Effector CD4-positive, alpha-beta T cell (primary cell): Measurements from ENCODE around the gene FH.

Source experiments
- DNase-seq: peaks from one replicate; pipeline ENCODE4 v3.0.0-alpha.2; 2020
- total RNA-seq: gene quantifications from one replicate; lab custom pipeline; 2026; lab: John Stamatoyannopoulos, UW

FH gene
- total RNA-seq: 23.3 reads per million, percentile 50 among the genes with 10 or more reads in this experiment

GRCh38 chr1:241519308-241520079 is at the start of gene FH:
FH (minus strand) TSS chr1:241519755; CDS start chr1:241519722, 33 bp downstream.
- peak; percentile 89 for DNase-seq

GRCh38 chr1:241560849-241561187 is 41.3 kb upstream of the FH start:
- no peak for DNase-seq

- no peak for DNase-seq
These were observed 40.7 kb upstream of the FH start for GRCh38 chr1:241560146-241560848.

- no peak for DNase-seq
These were observed 38.1 kb upstream of the FH start for GRCh38 chr1:241557551-241558193.

GRCh38 chr1:241557031-241557430 is 37.5 kb upstream of the FH start:
- no peak for DNase-seq

- no peak for DNase-seq
These were observed 36.0 kb upstream of the FH start for GRCh38 chr1:241555526-241555925.

GRCh38 chr1:241553886-241554592 is 34.5 kb upstream of the FH start:
- no peak for DNase-seq

GRCh38 chr1:241551759-241552638 is 32.4 kb upstream of the FH start:
- peak; percentile 3 for DNase-seq

- DNase-seq: no peak
These were observed 30.8 kb upstream of the FH start for GRCh38 chr1:241550318-241550717.

GRCh38 chr1:241548008-241548407 is 28.5 kb upstream of the FH start:
- DNase-seq: no peak

GRCh38 chr1:241542199-241542907 is 22.8 kb upstream of the FH start:
- no peak for DNase-seq

GRCh38 chr1:241536969-241537368 is 17.4 kb upstream of the FH start:
- no peak for DNase-seq

- DNase-seq: no peak
These were observed 16.7 kb upstream of the FH start for GRCh38 chr1:241536304-241536703.

GRCh38 chr1:241533326-241534115 is 14.0 kb upstream of the FH start:
- DNase-seq: no peak

- no peak for DNase-seq
These were observed 13.3 kb upstream of the FH start for GRCh38 chr1:241532864-241533263.

- DNase-seq: no peak
These were observed 12.6 kb upstream of the FH start, which contains the start of gene KMO for GRCh38 chr1:241532162-241532531. KMO (plus strand) TSS chr1:241532378; CDS start chr1:241532445, 67 bp downstream.

GRCh38 chr1:241531195-241532161 is 11.9 kb upstream of the FH start:
- no peak for DNase-seq

- DNase-seq: no peak
These were observed 7.6 kb upstream of the FH start for GRCh38 chr1:241527146-241527545.

- no peak for DNase-seq
These were observed 5.5 kb upstream of the FH start for GRCh38 chr1:241525026-241525425.
